ENCODE results near the gene KMT2C. TPM values are rescaled to one million over a fixed set of nuclear protein-coding genes. Genes with fewer than 3 reads are reported as not detected.
"Not testable (repeated sequence)": the region's sequence is repeated elsewhere in the genome, so short reads cannot be mapped to it uniquely, and the experiment has no call there.

Gene KMT2C
- total RNA-seq, 3 donors from 2014 or later, result 73.6 to 112 (median 85.5) TPM

- intact Hi-C loops (cut with DNase I; ENCODE audit: low total_unique reads), result no loop called here
- DNase-seq (ENCODE audit: low spot score in 2 of 2), result peak; percentile 92 to 94
- H3K27me3 ChIP-seq, result no peaks in the 10 kb centered on the region
- H3K4me1 ChIP-seq, result peaks cover 0 to 6% of the 10 kb centered on the region in 2 donors
- no peaks in the 10 kb centered on the region for H3K36me3 ChIP-seq
- H3K4me3 ChIP-seq, result peak overlapping the region; percentile 52 to 95 (median 95)
- H3K27ac ChIP-seq, result peak overlapping the region; percentile 98 to 100
- TF ChIP-seq CTCF (IDR thresholded peaks at IDR 0.05), result no peak
- TF ChIP-seq POLR2AphosphoS5 (IDR thresholded peaks at IDR 0.05), result peak; percentile 17 to 53 (median 31)
- no peak for TF ChIP-seq POLR2A (IDR thresholded peaks at IDR 0.05)
- H3K9me3 ChIP-seq, result no peaks in the 10 kb centered on the region
These were observed 518 bp upstream of the KMT2C start for GRCh38 chr7:152436111-152436930.

- DNase-seq (ENCODE audit: low spot score in 2 of 2), result peak in 1 of 2 donors; percentile 37
- intact Hi-C loops (cut with DNase I; ENCODE audit: low total_unique reads), result not testable (repeated sequence)
- TF ChIP-seq POLR2AphosphoS5 (IDR thresholded peaks at IDR 0.05), result peak in 1 of 3 donors; percentile 9
These were observed 1.1 kb downstream of the KMT2C start for GRCh38 chr7:152434511-152435383.

GRCh38 chr7:152433721-152434490 is 1.9 kb downstream of the KMT2C start:
- H3K27ac ChIP-seq, result peak overlapping the region; percentile 99 to 100
- peak in 1 of 2 donors; percentile 29 for DNase-seq (ENCODE audit: low spot score in 2 of 2)
- TF ChIP-seq POLR2AphosphoS5 (IDR thresholded peaks at IDR 0.05) (peak in 1 of 3 donors; percentile 24), CTCF (IDR thresholded peaks at IDR 0.05) (peak; percentile 13 to 35 (median 21))
- H3K4me1 ChIP-seq; intact Hi-C loops (cut with DNase I; ENCODE audit: low total_unique reads); H3K36me3 ChIP-seq; H3K9me3 ChIP-seq; H3K27me3 ChIP-seq: not testable (repeated sequence)
- peak overlapping the region; percentile 93 to 95 (median 95) for H3K4me3 ChIP-seq

More at GRCh38 chr7:152434511-152435383, 1.1 kb downstream of the KMT2C start:
- peak overlapping the region; percentile 99 to 100 for H3K27ac ChIP-seq
- H3K9me3 ChIP-seq, H3K27me3 ChIP-seq, H3K4me1 ChIP-seq, H3K36me3 ChIP-seq: not testable (repeated sequence)
- H3K4me3 ChIP-seq, result peak overlapping the region; percentile 93 to 95 (median 95)

GRCh38 chr7:152432735-152433134 is 3.1 kb downstream of the KMT2C start:
- intact Hi-C loops (cut with DNase I; ENCODE audit: low total_unique reads); H3K27me3 ChIP-seq; H3K36me3 ChIP-seq; H3K9me3 ChIP-seq; H3K27ac ChIP-seq; H3K4me1 ChIP-seq; DNase-seq (ENCODE audit: low spot score in 2 of 2): not testable (repeated sequence)
- H3K4me3 ChIP-seq, result peak overlapping the region in 1 of 3 donors; percentile 95

GRCh38 chr7:152430854-152431253 is 4.9 kb downstream of the KMT2C start:
- Histone ChIP-seq H3K4me3 (no peak overlapping the region), H3K4me1 (peaks cover 0 to 6% of the 10 kb centered on the region in 2 donors), H3K27me3 (no peaks in the 10 kb centered on the region), H3K36me3 (no peaks in the 10 kb centered on the region), H3K27ac (no peak overlapping the region), H3K9me3 (no peaks in the 10 kb centered on the region)
- no peak for DNase-seq (ENCODE audit: low spot score in 2 of 2)
- TF ChIP-seq POLR2A (IDR thresholded peaks at IDR 0.05) (no peak), POLR2AphosphoS5 (IDR thresholded peaks at IDR 0.05) (no peak), CTCF (IDR thresholded peaks at IDR 0.05) (no peak)
- intact Hi-C loops (cut with DNase I; ENCODE audit: low total_unique reads), result no loop called here

GRCh38 chr7:152430118-152430517 is 5.7 kb downstream of the KMT2C start:
- H3K4me1 ChIP-seq; H3K27me3 ChIP-seq; intact Hi-C loops (cut with DNase I; ENCODE audit: low total_unique reads); H3K9me3 ChIP-seq; H3K36me3 ChIP-seq; H3K4me3 ChIP-seq; DNase-seq (ENCODE audit: low spot score in 2 of 2); H3K27ac ChIP-seq: not testable (repeated sequence)
